ENCODE measurements around the gene EPS15.
"Not testable (repeated sequence)": the region's sequence is repeated elsewhere in the genome, so short reads cannot be mapped to it uniquely, and the experiment has no call there.

EPS15 gene

GRCh38 chr1:51561702-51562101 is 42.6 kb upstream of the EPS15 start:
- no peak for TF ChIP-seq CTCF (IDR thresholded peaks at IDR 0.05)
- no peak overlapping the region for H3K4me3 ChIP-seq
- DNase-seq (ENCODE audit: low spot score): no peak
- H3K27ac ChIP-seq: no peak overlapping the region

GRCh38 chr1:51560895-51561294 is 41.8 kb upstream of the EPS15 start:
- not testable (repeated sequence) for H3K27ac ChIP-seq; H3K4me3 ChIP-seq; DNase-seq (ENCODE audit: low spot score)

- Histone ChIP-seq H3K27ac (no peak overlapping the region), H3K4me3 (no peak overlapping the region)
- DNase-seq (ENCODE audit: low spot score): no peak
- TF ChIP-seq CTCF (IDR thresholded peaks at IDR 0.05): no peak
Measured at GRCh38 chr1:51560034-51560433, 41.0 kb upstream of the EPS15 start.

GRCh38 chr1:51559501-51559900 is 40.4 kb upstream of the EPS15 start:
- Histone ChIP-seq H3K4me3 (no peak overlapping the region), H3K27ac (no peak overlapping the region)
- DNase-seq (ENCODE audit: low spot score): no peak
- TF ChIP-seq CTCF (IDR thresholded peaks at IDR 0.05): no peak

- no peak overlapping the region for H3K4me3 ChIP-seq
- H3K27ac ChIP-seq: no peak overlapping the region
- no peak for TF ChIP-seq CTCF (IDR thresholded peaks at IDR 0.05)
- no peak for DNase-seq (ENCODE audit: low spot score)
Measured at GRCh38 chr1:51559064-51559500, 40.0 kb upstream of the EPS15 start.

- no peak for DNase-seq (ENCODE audit: low spot score)
- TF ChIP-seq CTCF (IDR thresholded peaks at IDR 0.05): no peak
- Histone ChIP-seq H3K27ac (no peak overlapping the region), H3K4me3 (no peak overlapping the region)
Measured at GRCh38 chr1:51558375-51558924, 39.4 kb upstream of the EPS15 start.

- no peak overlapping the region for H3K4me3 ChIP-seq
- no peak for TF ChIP-seq CTCF (IDR thresholded peaks at IDR 0.05)
Measured at GRCh38 chr1:51557168-51557567, 38.1 kb upstream of the EPS15 start.

More at GRCh38 chr1:51557168-51557567, 38.1 kb upstream of the EPS15 start:
- no peak for DNase-seq (ENCODE audit: low spot score)
- H3K27ac ChIP-seq: no peak overlapping the region

Measured in coronary artery (tissue), 2 donors.